ENCODE results near the gene PCSK5. TPM values are rescaled to one million over a fixed set of nuclear protein-coding genes. Genes with fewer than 3 reads are reported as not detected.

Gene PCSK5
- total RNA-seq, 4 donors from 2014 or later = 22.0 to 37.4 (median 27.8) TPM

GRCh38 chr9:76112151-76112550 is 221.7 kb downstream of the PCSK5 start:
- TF ChIP-seq EP300 (IDR thresholded peaks at IDR 0.05) (no peak), POLR2A (IDR thresholded peaks at IDR 0.05; ENCODE audit: low read depth) (no peak), POLR2AphosphoS5 (IDR thresholded peaks at IDR 0.05) (no peak), CTCF (IDR thresholded peaks at IDR 0.05) (no peak)
- no peak for DNase-seq (ENCODE audit: extremely low spot score)
- H3K27ac ChIP-seq (replicated peaks in 1 of 4) = no peak overlapping the region
- intact Hi-C loops (cut with DNase I) = loop anchor here (10.0 kb wide), 1 partner anchor 183 kb away; no protein-coding TSS in a partner anchor
- no peak overlapping the region for H3K4me3 ChIP-seq
- H3K36me3 ChIP-seq = peaks cover 0 to 9% (median 0%) of the 10 kb centered on the region in 4 donors
- H3K27me3 ChIP-seq = no peaks in the 10 kb centered on the region
- 72% methylated on average over 2 of the region's 2 CpGs for WGBS
- H3K9me3 ChIP-seq = no peaks in the 10 kb centered on the region
- peaks cover 0 to 47% (median 38%) of the 10 kb centered on the region in 4 donors for H3K4me1 ChIP-seq

- Histone ChIP-seq H3K36me3 (peaks cover 0 to 4% (median 0%) of the 10 kb centered on the region in 4 donors), H3K4me1 (peaks cover 0 to 46% (median 32%) of the 10 kb centered on the region in 4 donors), H3K27ac (replicated peaks in 1 of 4) (peak overlapping the region; percentile 17 to 37 (median 29)), H3K27me3 (no peaks in the 10 kb centered on the region), H3K9me3 (no peaks in the 10 kb centered on the region), H3K4me3 (no peak overlapping the region)
- 62% methylated on average over 3 of the region's 3 CpGs for WGBS
- no peak for DNase-seq (ENCODE audit: extremely low spot score)
- TF ChIP-seq POLR2A (IDR thresholded peaks at IDR 0.05; ENCODE audit: low read depth) (no peak), EP300 (IDR thresholded peaks at IDR 0.05) (no peak), CTCF (IDR thresholded peaks at IDR 0.05) (no peak), POLR2AphosphoS5 (IDR thresholded peaks at IDR 0.05) (no peak)
- intact Hi-C loops (cut with DNase I) = loop anchor here (10.0 kb wide), 1 partner anchor 181 kb away; no protein-coding TSS in a partner anchor
These were observed 223.7 kb downstream of the PCSK5 start for GRCh38 chr9:76114144-76114543.

- no peak for DNase-seq (ENCODE audit: extremely low spot score)
- Histone ChIP-seq H3K4me3 (no peak overlapping the region), H3K9me3 (no peaks in the 10 kb centered on the region), H3K4me1 (peaks cover 0 to 46% (median 32%) of the 10 kb centered on the region in 4 donors), H3K36me3 (no peaks in the 10 kb centered on the region), H3K27ac (replicated peaks in 1 of 4) (peak overlapping the region in 1 of 4 donors; percentile 37), H3K27me3 (no peaks in the 10 kb centered on the region)
- intact Hi-C loops (cut with DNase I) = loop anchor here (5.0 to 10.0 kb wide), 2 partner anchors 179 to 223 kb away; partner anchors contain the start of gene PCSK5
- WGBS = 87% methylated on average over 2 of the region's 2 CpGs
- TF ChIP-seq POLR2A (IDR thresholded peaks at IDR 0.05; ENCODE audit: low read depth) (no peak), POLR2AphosphoS5 (IDR thresholded peaks at IDR 0.05) (no peak), CTCF (IDR thresholded peaks at IDR 0.05) (no peak), EP300 (IDR thresholded peaks at IDR 0.05) (no peak)
These were observed 224.9 kb downstream of the PCSK5 start for GRCh38 chr9:76115396-76115795.

- Histone ChIP-seq H3K27ac (replicated peaks in 1 of 4) (peak overlapping the region in 1 of 4 donors; percentile 3), H3K36me3 (no peaks in the 10 kb centered on the region), H3K4me3 (no peak overlapping the region), H3K9me3 (no peaks in the 10 kb centered on the region), H3K27me3 (no peaks in the 10 kb centered on the region), H3K4me1 (peaks cover 0 to 45% (median 32%) of the 10 kb centered on the region in 4 donors)
- intact Hi-C loops (cut with DNase I) = loop anchor here (5.0 to 10.0 kb wide), 2 partner anchors 179 to 224 kb away; partner anchors contain the start of gene PCSK5
- 92% methylated on average over 2 of the region's 2 CpGs for WGBS
- no peak for DNase-seq (ENCODE audit: extremely low spot score)
- no peak for TF ChIP-seq CTCF (IDR thresholded peaks at IDR 0.05)
- no peak for TF ChIP-seq POLR2AphosphoS5 (IDR thresholded peaks at IDR 0.05)
- TF ChIP-seq POLR2A (IDR thresholded peaks at IDR 0.05; ENCODE audit: low read depth) = no peak
- no peak for TF ChIP-seq EP300 (IDR thresholded peaks at IDR 0.05)
These were observed 225.6 kb downstream of the PCSK5 start for GRCh38 chr9:76115982-76116646.
